Mesenchymal stem cell (in vitro differentiated cells and primary cell): Measurements from ENCODE around the gene METTL13.

Experiments
- DNase-seq: peaks from one replicate; pipeline ENCODE4 v3.0.0-alpha.2; 2013
- H2AFZ ChIP-seq: one replicate; pipeline ENCODE4 v1.6.1; 2013; ENCODE audit warnings: low read depth, mild to moderate bottlenecking, control low read depth, inconsistent platforms, low read length, moderate library complexity
- H2AK5ac ChIP-seq: 2 replicates; pipeline ENCODE4 v1.6.1; 2013; ENCODE audit warnings: low read length, moderate library complexity, mild to moderate bottlenecking, inconsistent platforms; ENCODE audit not compliant: severe bottlenecking
- H2BK120ac ChIP-seq: one replicate; pipeline ENCODE4 v1.6.1; 2013; ENCODE audit warnings: low read depth, mild to moderate bottlenecking, inconsistent platforms, low read length, moderate library complexity
- H2BK12ac ChIP-seq, 2 experiments: one replicate each; pipeline ENCODE4 v1.6.1; 2013; ENCODE audit warnings: inconsistent platforms in 2 of 2, low read length in 2 of 2, mild to moderate bottlenecking in 2 of 2, moderate library complexity in 2 of 2, control low read depth in 1 of 2
- H2BK15ac ChIP-seq: one replicate; pipeline ENCODE4 v1.6.1; 2013; ENCODE audit warnings: mild to moderate bottlenecking, low read depth, inconsistent platforms; ENCODE audit not compliant: poor library complexity, severe bottlenecking
- H2BK5ac ChIP-seq: 2 replicates; pipeline ENCODE4 v1.6.1; 2013; ENCODE audit warnings: low read depth, mild to moderate bottlenecking, low read length, control low read depth, inconsistent platforms; ENCODE audit not compliant: poor library complexity, severe bottlenecking
- H3K14ac ChIP-seq, 2 experiments: one replicate each; pipeline ENCODE4 v1.6.1; 2013; ENCODE audit warnings: inconsistent platforms in 2 of 2, low read length in 2 of 2, control low read depth in 1 of 2, mild to moderate bottlenecking in 1 of 2, moderate library complexity in 1 of 2
- H3K18ac ChIP-seq, 2 experiments: one replicate each; pipeline ENCODE4 v1.6.1; 2013; ENCODE audit warnings: inconsistent platforms in 2 of 2, low read length in 2 of 2, control low read depth in 1 of 2, low read depth in 1 of 2, mild to moderate bottlenecking in 1 of 2
- H3K23ac ChIP-seq, 2 experiments: one replicate each; pipeline ENCODE4 v1.6.1; 2013; ENCODE audit warnings: inconsistent platforms in 2 of 2, low read length in 2 of 2, mild to moderate bottlenecking in 2 of 2, moderate library complexity in 2 of 2, control low read depth in 1 of 2
- H3K27ac ChIP-seq: 2 replicates; pipeline ENCODE4 v1.5.1; 2013; ENCODE audit warnings: mild to moderate bottlenecking, moderate library complexity, low read length, control low read depth, inconsistent platforms; ENCODE audit not compliant: poor library complexity, severe bottlenecking
- H3K27me3 ChIP-seq, 2 experiments: 2 replicates each; pipeline versions ENCODE4 v1.6.1 to v1.7.0; 2013; ENCODE audit warnings: low read length in 2 of 2, mild to moderate bottlenecking in 2 of 2, moderate library complexity in 2 of 2, control low read depth in 1 of 2, inconsistent platforms in 1 of 2; ENCODE audit not compliant: control insufficient read depth in 1 of 2, insufficient read depth in 1 of 2
- H3K36me3 ChIP-seq, 2 experiments: 2 replicates each; pipeline versions ENCODE4 v1.6.1 to v1.7.0; 2013; ENCODE audit warnings: low read length in 2 of 2, control low read depth in 1 of 2, inconsistent platforms in 1 of 2, low read depth in 1 of 2, mild to moderate bottlenecking in 1 of 2; ENCODE audit not compliant: insufficient read depth in 2 of 2, control insufficient read depth in 1 of 2
- H3K4ac ChIP-seq, 2 experiments: one replicate each; pipeline ENCODE4 v1.6.1; 2013; ENCODE audit warnings: inconsistent platforms in 2 of 2, low read length in 2 of 2, mild to moderate bottlenecking in 2 of 2, moderate library complexity in 2 of 2, control low read depth in 1 of 2, low read depth in 1 of 2
- H3K4me1 ChIP-seq: 2 replicates; pipeline ENCODE4 v1.6.1; 2013; ENCODE audit warnings: low read depth, low read length, control low read depth; ENCODE audit not compliant: control insufficient read depth, insufficient read depth
- H3K4me2 ChIP-seq: 2 replicates; pipeline ENCODE4 v1.6.1; 2013; ENCODE audit warnings: low read length, mild to moderate bottlenecking, inconsistent platforms; ENCODE audit not compliant: poor library complexity, severe bottlenecking
- H3K4me3 ChIP-seq, 2 experiments: 2 replicates each; pipeline versions ENCODE4 v1.5.1 to v1.7.0; 2013; ENCODE audit warnings: low read length in 2 of 2, mild to moderate bottlenecking in 2 of 2, control low read depth in 1 of 2, low read depth in 1 of 2; ENCODE audit not compliant: insufficient read depth in 1 of 2
- H3K79me1 ChIP-seq: replicated peaks from 2 replicates; pipeline ENCODE4 v1.6.1; 2013; ENCODE audit warnings: mild to moderate bottlenecking, control low read depth, low read length, inconsistent platforms; ENCODE audit not compliant: poor library complexity, severe bottlenecking
- H3K9ac ChIP-seq: 2 replicates; pipeline ENCODE4 v1.7.0; 2013; ENCODE audit warnings: mild to moderate bottlenecking, low read length, moderate library complexity
- H3K9me3 ChIP-seq: 2 replicates; pipeline ENCODE4 v1.7.0; 2013; ENCODE audit warnings: mild to moderate bottlenecking, low read length; ENCODE audit not compliant: control insufficient read depth
- H4K8ac ChIP-seq: one replicate; pipeline ENCODE4 v1.6.1; 2013; ENCODE audit warnings: inconsistent platforms, mild to moderate bottlenecking, low read length, moderate library complexity
- H4K91ac ChIP-seq: one replicate; pipeline ENCODE4 v1.6.1; 2013; ENCODE audit warnings: mild to moderate bottlenecking, low read length, inconsistent platforms
- WGBS: methylation state at CpG from one replicate; pipeline ENCODE4 v1.1.7; 2013; ENCODE audit warnings: mixed read lengths; 5-methylcytosine and 5-hydroxymethylcytosine counted together

Gene METTL13

GRCh38 chr1:171748651-171749050, 32.8 kb upstream of the METTL13 start:
- H3K4me2 ChIP-seq, result no peak overlapping the region
- no peaks in the 10 kb centered on the region for H3K36me3 ChIP-seq
- no CpG with 5 or more reads among the region's 3 CpGs for WGBS
- no peak overlapping the region for H2BK120ac ChIP-seq
- no peak overlapping the region for H2AFZ ChIP-seq
- no peak overlapping the region for H3K9ac ChIP-seq
- no peak overlapping the region for H2BK15ac ChIP-seq
- no peak for DNase-seq
- H4K91ac ChIP-seq, result no peak overlapping the region
- H2AK5ac ChIP-seq, result no peak overlapping the region
- no peaks in the 10 kb centered on the region for H3K27me3 ChIP-seq
- no peak overlapping the region for H2BK12ac ChIP-seq
- H4K8ac ChIP-seq, result no peak overlapping the region
- H3K23ac ChIP-seq, result no peak overlapping the region
- no peaks in the 10 kb centered on the region for H3K9me3 ChIP-seq
- no peak overlapping the region for H3K27ac ChIP-seq
- no peak overlapping the region for H3K18ac ChIP-seq
- H3K79me1 ChIP-seq, result peaks cover under 1% of the 10 kb centered on the region
- no peak overlapping the region for H3K14ac ChIP-seq
- no peak overlapping the region for H3K4ac ChIP-seq
- peaks cover under 1% of the 10 kb centered on the region for H3K4me1 ChIP-seq
- no peak overlapping the region for H2BK5ac ChIP-seq
- no peak overlapping the region for H3K4me3 ChIP-seq

GRCh38 chr1:171751221-171751620, 30.2 kb upstream of the METTL13 start:
- H2BK15ac ChIP-seq, result no peak overlapping the region
- peaks cover 12% of the 10 kb centered on the region for H3K4me1 ChIP-seq
- no peak overlapping the region for H2BK12ac ChIP-seq
- H3K23ac ChIP-seq, result no peak overlapping the region
- no peaks in the 10 kb centered on the region for H3K79me1 ChIP-seq
- no peak overlapping the region for H4K8ac ChIP-seq
- H2AFZ ChIP-seq, result no peak overlapping the region
- no peaks in the 10 kb centered on the region for H3K27me3 ChIP-seq
- WGBS, result 92% methylated on average over 4 of the region's 6 CpGs
- no peak overlapping the region for H3K18ac ChIP-seq
- no peak overlapping the region for H3K4ac ChIP-seq
- no peaks in the 10 kb centered on the region for H3K36me3 ChIP-seq
- H3K9ac ChIP-seq, result no peak overlapping the region
- no peak overlapping the region for H4K91ac ChIP-seq
- no peak overlapping the region for H2AK5ac ChIP-seq
- H3K4me2 ChIP-seq, result no peak overlapping the region
- H3K27ac ChIP-seq, result no peak overlapping the region
- no peak overlapping the region for H3K14ac ChIP-seq
- H3K9me3 ChIP-seq, result no peaks in the 10 kb centered on the region
- no peak overlapping the region for H2BK5ac ChIP-seq
- H2BK120ac ChIP-seq, result no peak overlapping the region
- no peak overlapping the region for H3K4me3 ChIP-seq
- no peak for DNase-seq

- Histone ChIP-seq H3K9ac (peak overlapping the region; percentile 29), H2AFZ (no peak overlapping the region), H3K4ac (no peak overlapping the region), H2BK5ac (no peak overlapping the region), H4K8ac (no peak overlapping the region), H3K23ac (no peak overlapping the region), H3K36me3 (no peaks in the 10 kb centered on the region), H3K18ac (no peak overlapping the region), H3K4me1 (peaks cover 12% of the 10 kb centered on the region), H3K4me2 (no peak overlapping the region), H3K4me3 (no peak overlapping the region), H3K79me1 (no peaks in the 10 kb centered on the region), H3K9me3 (no peaks in the 10 kb centered on the region), H3K27me3 (no peaks in the 10 kb centered on the region), H2AK5ac (no peak overlapping the region), H4K91ac (no peak overlapping the region), H3K14ac (no peak overlapping the region), H3K27ac (no peak overlapping the region), H2BK12ac (no peak overlapping the region), H2BK120ac (no peak overlapping the region), H2BK15ac (no peak overlapping the region)
- no peak for DNase-seq
- WGBS, result 100% methylated on average over 1 of the region's 2 CpGs
Measured at GRCh38 chr1:171753182-171753581, 28.3 kb upstream of the METTL13 start.

- Histone ChIP-seq H2BK12ac (no peak overlapping the region), H2AK5ac (no peak overlapping the region), H3K14ac (no peak overlapping the region), H3K36me3 (no peaks in the 10 kb centered on the region), H2BK5ac (no peak overlapping the region), H3K4me2 (peak overlapping the region; percentile 34), H4K91ac (no peak overlapping the region), H3K9ac (peak overlapping the region; percentile 29), H3K27ac (peak overlapping the region; percentile 17), H3K4me1 (peaks cover 12% of the 10 kb centered on the region), H3K79me1 (no peaks in the 10 kb centered on the region), H4K8ac (peak overlapping the region; percentile 71), H3K23ac (no peak overlapping the region), H2BK15ac (no peak overlapping the region), H3K27me3 (no peaks in the 10 kb centered on the region), H3K9me3 (no peaks in the 10 kb centered on the region), H2AFZ (no peak overlapping the region), H3K18ac (peak overlapping the region in 1 of 2 experiments; percentile 44), H2BK120ac (no peak overlapping the region), H3K4ac (peak overlapping the region in 1 of 2 experiments; percentile 35), H3K4me3 (peak overlapping the region in 1 of 2 experiments; percentile 2)
- DNase-seq, result peak; percentile 12
- 53% methylated on average over 4 of the region's 4 CpGs for WGBS
Measured at GRCh38 chr1:171753685-171754352, 27.6 kb upstream of the METTL13 start.
